Neural cell (in vitro differentiated cells): ENCODE results near the gene ADGRB3. TPM values are rescaled to one million over a fixed set of nuclear protein-coding genes. Genes with fewer than 3 reads are reported as not detected.
A peak's percentile ranks its signal among the peaks of the same experiment; 100 is the strongest.

Experiments used
- H2AFZ ChIP-seq: fragments of 200-600, 300-800 bp; sonication (generic), shearing (Covaris generic); 2 replicates; pipeline ENCODE4 v1.6.0; 2014; ENCODE audit warnings: low read depth, mild to moderate bottlenecking, antibody characterized with exemption, low read length, moderate library complexity
- H3F3A ChIP-seq: fragments of 200-600 bp; shearing (Covaris generic); 2 replicates; pipeline ENCODE4 v1.6.1; 2016; ENCODE audit warnings: mild to moderate bottlenecking, moderate library complexity, mixed read lengths, antibody characterized with exemption, low read length; ENCODE audit not compliant: insufficient read depth, poor library complexity, severe bottlenecking
- H3K27ac ChIP-seq: fragments of 200-600, 300-800 bp; sonication (generic), shearing (Covaris generic); 2 replicates; pipeline ENCODE4 v1.5.1; 2014; ENCODE audit warnings: mild to moderate bottlenecking, low read length, moderate library complexity
- H3K27me3 ChIP-seq: fragments of 300-800, 200-600 bp; sonication (generic), shearing (Covaris generic); 2 replicates; pipeline ENCODE4 v1.6.0; 2014; ENCODE audit warnings: mild to moderate bottlenecking, low read depth, low read length, moderate library complexity; ENCODE audit not compliant: insufficient read depth
- H3K36me3 ChIP-seq: fragments of 300-800, 200-600 bp; sonication (generic), shearing (Covaris generic); 2 replicates; pipeline ENCODE4 v1.5.1; 2014; ENCODE audit warnings: mild to moderate bottlenecking, antibody characterized with exemption, low read length, moderate library complexity; ENCODE audit not compliant: insufficient read depth
- H3K4me2 ChIP-seq: fragments of 300-800, 200-600 bp; sonication (generic), shearing (Covaris generic); 2 replicates; pipeline ENCODE4 v1.6.0; 2014; ENCODE audit warnings: mild to moderate bottlenecking, low read length
- H3K4me3 ChIP-seq: fragments of 300-800, 200-600 bp; sonication (generic), shearing (Covaris generic); 2 replicates; pipeline ENCODE4 v1.5.1; 2014; ENCODE audit warnings: mild to moderate bottlenecking, low read length, moderate library complexity
- H3K79me2 ChIP-seq: fragments of 200-600 bp; shearing (Covaris generic); replicated peaks from 2 replicates; pipeline ENCODE4 v1.6.0; 2014; ENCODE audit warnings: mild to moderate bottlenecking, low read length, moderate library complexity; ENCODE audit not compliant: insufficient read depth
- H3K9ac ChIP-seq: fragments of 300-800, 200-600 bp; sonication (generic), shearing (Covaris generic); 2 replicates; pipeline ENCODE4 v1.6.1; 2016; ENCODE audit warnings: mild to moderate bottlenecking, low read length, mixed read lengths
- H3K9me2 ChIP-seq: fragments of 200-600 bp; shearing (Covaris generic); 2 replicates; pipeline ENCODE4 v1.6.1; 2016; ENCODE audit warnings: mild to moderate bottlenecking, low read length, mixed read lengths; ENCODE audit not compliant: insufficient read depth
- H3K9me3 ChIP-seq: fragments of 200-600, 300-800 bp; sonication (generic), shearing (Covaris generic); 2 replicates; pipeline ENCODE4 v1.6.1; 2016; ENCODE audit warnings: mild to moderate bottlenecking, mixed run types, low read length, moderate library complexity, mixed read lengths
- H4K20me1 ChIP-seq: fragments of 200-600 bp; shearing (Covaris generic); 2 replicates; pipeline ENCODE4 v1.6.1; 2016; ENCODE audit warnings: mild to moderate bottlenecking, mixed run types; ENCODE audit not compliant: insufficient read depth
- EP300 ChIP-seq: fragments of 450-650 bp; conservative IDR thresholded peaks from 2 replicates; pipeline ENCODE4 v1.6.1; 2014; ENCODE audit warnings: antibody characterized with exemption, mild to moderate bottlenecking, moderate library complexity; ENCODE audit not compliant: poor library complexity, severe bottlenecking
- EZH2 ChIP-seq: fragments of 200-600, 300-800 bp; shearing (Covaris generic), sonication (generic); IDR thresholded peaks from 2 replicates; pipeline ENCODE4 v1.6.1; 2014; ENCODE audit warnings: antibody characterized with exemption, low read length, borderline replicate concordance, mild to moderate bottlenecking; ENCODE audit not compliant: insufficient read depth, poor library complexity, severe bottlenecking
- MXI1 ChIP-seq: fragments of 450-650 bp; conservative IDR thresholded peaks from 2 replicates; pipeline ENCODE4 v1.6.1; 2014; ENCODE audit warnings: antibody characterized with exemption, mild to moderate bottlenecking; ENCODE audit not compliant: poor library complexity, severe bottlenecking
- POLR2AphosphoS5 ChIP-seq: IDR thresholded peaks from 2 replicates; pipeline ENCODE4 v1.6.1; 2012
- RAD21 ChIP-seq: fragments of 450-650 bp; conservative IDR thresholded peaks from 2 replicates; pipeline ENCODE4 v1.6.1; 2014; ENCODE audit warnings: antibody characterized with exemption, mild to moderate bottlenecking, moderate library complexity
- SMC3 ChIP-seq: fragments of 450-650 bp; conservative IDR thresholded peaks from 2 replicates; pipeline ENCODE4 v1.6.1; 2014; ENCODE audit warnings: antibody characterized with exemption, mild to moderate bottlenecking, moderate library complexity; ENCODE audit not compliant: poor library complexity
- TAF1 ChIP-seq: IDR thresholded peaks from 2 replicates; pipeline ENCODE4 v1.6.1; 2012; ENCODE audit warnings: low read depth
- polyA plus RNA-seq: library from polyadenylated mRNA; depleted of rRNA; stranded (reverse); fragments of >200 nt; gene quantifications from 2 replicates; pipeline ENCODE4 v1.2.3, GENCODE V29; 2014
- TF ChIP-seq, protein P1 (sequence below): fragments of 450-650 bp; IDR thresholded peaks from 2 replicates; pipeline ENCODE4 v1.5.1; 2014; ENCODE audit warnings: antibody characterized with exemption, mild to moderate bottlenecking, moderate library complexity; ENCODE audit not compliant: poor library complexity, severe bottlenecking
- TF ChIP-seq, protein P2 (sequence below): IDR thresholded peaks from 2 replicates; pipeline ENCODE4 v1.6.1; 2012; ENCODE audit warnings: borderline replicate concordance

Gene ADGRB3
- polyA plus RNA-seq, 1 donor from 2014 or later = 66.5 TPM

DNA sequence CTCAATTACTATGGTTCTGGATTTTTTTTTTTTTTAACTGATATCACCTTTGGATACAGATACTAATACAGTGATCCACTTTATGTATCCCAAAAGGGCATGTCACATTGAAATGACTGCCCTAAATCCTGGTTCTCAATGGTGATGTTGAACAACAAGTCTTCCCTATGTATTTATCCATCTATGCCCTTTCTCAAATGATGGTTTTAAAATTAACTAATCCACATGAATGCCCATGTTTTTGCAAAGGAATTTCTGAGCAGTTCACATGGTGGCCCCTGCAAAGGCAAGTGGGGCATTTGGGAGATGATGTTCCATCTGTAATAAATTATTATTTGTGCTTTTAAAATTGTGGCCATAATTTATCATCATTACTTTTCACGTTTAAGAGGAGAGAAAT, 2.7 kb downstream of the ADGRB3 start:
- H3K27me3 ChIP-seq = no peaks in the 10 kb centered on the region
- no peaks in the 10 kb centered on the region for H3K9me2 ChIP-seq
- H2AFZ ChIP-seq = no peak overlapping the region
- H4K20me1 ChIP-seq = no peaks in the 10 kb centered on the region
- H3K4me2 ChIP-seq = peak overlapping the region; percentile 83
- H3K27ac ChIP-seq = no peak overlapping the region
- H3K9me3 ChIP-seq = no peaks in the 10 kb centered on the region
- no peaks in the 10 kb centered on the region for H3K36me3 ChIP-seq
- no peak for TF ChIP-seq EZH2
- TF ChIP-seq TAF1 = no peak
- no peak for TF ChIP-seq MXI1
- peak overlapping the region; percentile 34 for H3K9ac ChIP-seq
- peaks cover 11% of the 10 kb centered on the region for H3F3A ChIP-seq
- H3K79me2 ChIP-seq = peaks cover 37% of the 10 kb centered on the region
- H3K4me3 ChIP-seq = peak overlapping the region; percentile 82

DNA sequence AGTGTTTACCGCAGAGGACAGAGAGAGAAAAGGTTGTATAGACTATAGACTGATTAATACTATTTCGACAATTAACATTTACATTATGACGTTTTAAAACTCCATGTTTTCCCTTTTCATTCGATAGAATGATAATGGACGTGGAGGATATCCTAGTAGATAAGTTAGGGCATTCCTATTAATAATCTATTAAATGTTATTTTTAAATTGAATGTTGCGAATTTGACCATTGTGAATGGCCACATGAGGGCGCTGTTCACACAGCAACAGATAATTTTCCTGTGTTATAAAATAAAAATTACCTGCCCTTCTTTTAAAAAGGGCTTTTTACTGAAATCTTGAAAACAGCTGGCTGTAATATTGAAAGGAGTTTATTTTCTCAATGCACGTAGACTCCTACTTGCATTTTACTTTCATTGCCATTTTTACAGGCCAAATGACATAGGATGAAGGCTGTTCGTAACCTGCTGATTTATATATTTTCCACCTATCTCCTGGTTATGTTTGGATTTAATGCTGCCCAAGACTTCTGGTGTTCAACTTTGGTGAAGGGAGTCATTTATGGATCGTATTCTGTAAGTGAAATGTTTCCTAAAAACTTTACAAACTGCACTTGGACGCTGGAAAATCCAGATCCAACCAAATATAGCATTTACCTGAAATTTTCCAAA, 3.3 kb downstream of the ADGRB3 start:
- no peak overlapping the region for H3K27ac ChIP-seq
- peaks cover 40% of the 10 kb centered on the region for H3K79me2 ChIP-seq
- H3K9ac ChIP-seq = peak overlapping the region; percentile 34
- no peaks in the 10 kb centered on the region for H3K9me2 ChIP-seq
- H2AFZ ChIP-seq = no peak overlapping the region
- no peak for TF ChIP-seq TAF1
- TF ChIP-seq RAD21 = peak; percentile 88
- TF ChIP-seq EZH2 = no peak
- TF ChIP-seq, protein P1, sequence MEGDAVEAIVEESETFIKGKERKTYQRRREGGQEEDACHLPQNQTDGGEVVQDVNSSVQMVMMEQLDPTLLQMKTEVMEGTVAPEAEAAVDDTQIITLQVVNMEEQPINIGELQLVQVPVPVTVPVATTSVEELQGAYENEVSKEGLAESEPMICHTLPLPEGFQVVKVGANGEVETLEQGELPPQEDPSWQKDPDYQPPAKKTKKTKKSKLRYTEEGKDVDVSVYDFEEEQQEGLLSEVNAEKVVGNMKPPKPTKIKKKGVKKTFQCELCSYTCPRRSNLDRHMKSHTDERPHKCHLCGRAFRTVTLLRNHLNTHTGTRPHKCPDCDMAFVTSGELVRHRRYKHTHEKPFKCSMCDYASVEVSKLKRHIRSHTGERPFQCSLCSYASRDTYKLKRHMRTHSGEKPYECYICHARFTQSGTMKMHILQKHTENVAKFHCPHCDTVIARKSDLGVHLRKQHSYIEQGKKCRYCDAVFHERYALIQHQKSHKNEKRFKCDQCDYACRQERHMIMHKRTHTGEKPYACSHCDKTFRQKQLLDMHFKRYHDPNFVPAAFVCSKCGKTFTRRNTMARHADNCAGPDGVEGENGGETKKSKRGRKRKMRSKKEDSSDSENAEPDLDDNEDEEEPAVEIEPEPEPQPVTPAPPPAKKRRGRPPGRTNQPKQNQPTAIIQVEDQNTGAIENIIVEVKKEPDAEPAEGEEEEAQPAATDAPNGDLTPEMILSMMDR = peak; percentile 88
- peak; percentile 87 for TF ChIP-seq SMC3
- TF ChIP-seq EP300 = no peak
- TF ChIP-seq POLR2AphosphoS5 = no peak
- TF ChIP-seq, protein P2, sequence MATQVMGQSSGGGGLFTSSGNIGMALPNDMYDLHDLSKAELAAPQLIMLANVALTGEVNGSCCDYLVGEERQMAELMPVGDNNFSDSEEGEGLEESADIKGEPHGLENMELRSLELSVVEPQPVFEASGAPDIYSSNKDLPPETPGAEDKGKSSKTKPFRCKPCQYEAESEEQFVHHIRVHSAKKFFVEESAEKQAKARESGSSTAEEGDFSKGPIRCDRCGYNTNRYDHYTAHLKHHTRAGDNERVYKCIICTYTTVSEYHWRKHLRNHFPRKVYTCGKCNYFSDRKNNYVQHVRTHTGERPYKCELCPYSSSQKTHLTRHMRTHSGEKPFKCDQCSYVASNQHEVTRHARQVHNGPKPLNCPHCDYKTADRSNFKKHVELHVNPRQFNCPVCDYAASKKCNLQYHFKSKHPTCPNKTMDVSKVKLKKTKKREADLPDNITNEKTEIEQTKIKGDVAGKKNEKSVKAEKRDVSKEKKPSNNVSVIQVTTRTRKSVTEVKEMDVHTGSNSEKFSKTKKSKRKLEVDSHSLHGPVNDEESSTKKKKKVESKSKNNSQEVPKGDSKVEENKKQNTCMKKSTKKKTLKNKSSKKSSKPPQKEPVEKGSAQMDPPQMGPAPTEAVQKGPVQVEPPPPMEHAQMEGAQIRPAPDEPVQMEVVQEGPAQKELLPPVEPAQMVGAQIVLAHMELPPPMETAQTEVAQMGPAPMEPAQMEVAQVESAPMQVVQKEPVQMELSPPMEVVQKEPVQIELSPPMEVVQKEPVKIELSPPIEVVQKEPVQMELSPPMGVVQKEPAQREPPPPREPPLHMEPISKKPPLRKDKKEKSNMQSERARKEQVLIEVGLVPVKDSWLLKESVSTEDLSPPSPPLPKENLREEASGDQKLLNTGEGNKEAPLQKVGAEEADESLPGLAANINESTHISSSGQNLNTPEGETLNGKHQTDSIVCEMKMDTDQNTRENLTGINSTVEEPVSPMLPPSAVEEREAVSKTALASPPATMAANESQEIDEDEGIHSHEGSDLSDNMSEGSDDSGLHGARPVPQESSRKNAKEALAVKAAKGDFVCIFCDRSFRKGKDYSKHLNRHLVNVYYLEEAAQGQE = no peak
- no peak for TF ChIP-seq MXI1
- H3K27me3 ChIP-seq = no peaks in the 10 kb centered on the region
- H3F3A ChIP-seq = peaks cover 10% of the 10 kb centered on the region
- H3K4me2 ChIP-seq = peak overlapping the region; percentile 83
- H3K9me3 ChIP-seq = no peaks in the 10 kb centered on the region
- H3K4me3 ChIP-seq = peak overlapping the region; percentile 82
- no peaks in the 10 kb centered on the region for H3K36me3 ChIP-seq
- no peaks in the 10 kb centered on the region for H4K20me1 ChIP-seq
